Esophagus mucosa (tissue), 1 donor: Measurements from ENCODE around the gene MBD3. TPM values are rescaled to one million over a fixed set of nuclear protein-coding genes. Genes with fewer than 3 reads are reported as not detected.
"Not testable (repeated sequence)": the region's sequence is repeated elsewhere in the genome, so short reads cannot be mapped to it uniquely, and the experiment has no call there.

Source experiments
- ATAC-seq: fragments of 200-7000 bp; cut with Tn5 transposase; one replicate; pipeline ENCODE4 v1.9.1; 2020
- total RNA-seq: library from RNA; stranded (reverse); gene quantifications from one replicate; pipeline ENCODE4 v1.2.4, GENCODE V29; 2023
- donor health status: DM: yes; HTN: yes; CAD: no.

The MBD3 gene, protein sequence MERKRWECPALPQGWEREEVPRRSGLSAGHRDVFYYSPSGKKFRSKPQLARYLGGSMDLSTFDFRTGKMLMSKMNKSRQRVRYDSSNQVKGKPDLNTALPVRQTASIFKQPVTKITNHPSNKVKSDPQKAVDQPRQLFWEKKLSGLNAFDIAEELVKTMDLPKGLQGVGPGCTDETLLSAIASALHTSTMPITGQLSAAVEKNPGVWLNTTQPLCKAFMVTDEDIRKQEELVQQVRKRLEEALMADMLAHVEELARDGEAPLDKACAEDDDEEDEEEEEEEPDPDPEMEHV
- total RNA-seq: 44.2 TPM

DNA sequence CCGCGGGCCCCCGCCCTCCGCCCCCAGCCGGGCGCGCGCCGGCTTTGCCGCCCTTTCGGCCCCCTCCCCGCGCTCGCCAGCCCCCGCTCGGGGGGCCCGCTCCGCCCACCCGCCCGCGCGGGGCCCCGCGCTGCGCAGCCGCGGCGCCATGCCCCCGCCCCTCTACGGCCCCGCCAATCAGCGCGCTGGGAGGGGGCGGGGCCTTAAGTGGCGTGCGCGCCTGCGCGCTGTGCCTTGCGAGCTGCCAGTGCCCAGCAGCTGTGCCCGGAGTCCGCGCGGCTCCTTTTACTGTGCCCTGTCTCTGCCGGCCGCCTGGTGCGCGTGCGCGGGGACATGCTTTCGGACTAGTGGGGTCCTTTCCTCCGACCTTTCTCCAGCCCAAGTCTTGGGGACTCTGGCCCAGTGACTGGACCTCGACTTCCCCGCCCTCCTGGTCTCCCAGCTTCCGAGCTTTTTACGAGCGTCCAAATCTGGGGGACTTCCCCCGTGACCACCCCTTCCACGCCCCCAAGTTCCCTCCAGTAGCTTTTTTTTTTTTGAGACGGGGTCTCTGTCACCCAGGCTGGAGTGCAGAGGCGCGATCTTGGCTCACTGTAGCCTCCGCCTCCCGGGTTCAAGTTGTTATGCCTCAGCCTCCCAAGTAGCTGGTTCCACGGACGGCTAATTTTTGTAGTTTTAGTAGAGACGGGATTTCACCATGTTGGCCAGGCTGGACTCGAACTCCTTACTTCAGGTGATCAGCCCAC is at the start of gene MBD3:
Gene MBD3, minus strand, starts transcription at position 111 of the 746 bp plus-strand sequence. CDS start 234 bp downstream, outside the sequence.
- peak; percentile 90 for ATAC-seq

DNA sequence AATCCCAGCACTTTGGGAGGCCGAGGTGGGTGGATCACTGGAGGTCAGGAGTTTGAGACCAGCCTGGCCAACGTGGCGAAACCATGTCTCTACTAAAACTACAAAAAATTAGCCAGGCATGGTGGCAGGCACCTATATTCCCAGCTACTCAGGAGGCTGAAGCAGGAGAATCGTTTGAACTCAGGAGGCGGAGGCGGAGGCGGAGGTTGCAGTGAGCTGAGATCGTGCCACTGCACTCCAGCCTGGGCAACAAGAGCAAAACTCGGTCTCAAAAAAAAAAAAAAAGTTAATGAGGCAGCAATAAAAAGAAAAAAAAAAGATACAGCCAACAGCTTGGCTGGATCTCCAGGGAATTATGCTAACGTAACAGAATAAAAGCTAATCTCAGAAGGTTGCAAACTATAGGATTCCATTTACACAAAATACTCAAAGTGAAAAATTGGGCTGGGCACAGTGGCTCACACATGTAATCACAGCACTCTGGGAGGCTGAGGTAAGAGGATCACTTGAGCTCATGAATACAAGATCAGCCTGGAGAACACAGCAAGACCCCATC is 48.3 kb upstream of the MBD3 start:
- ATAC-seq: not testable (repeated sequence)

DNA sequence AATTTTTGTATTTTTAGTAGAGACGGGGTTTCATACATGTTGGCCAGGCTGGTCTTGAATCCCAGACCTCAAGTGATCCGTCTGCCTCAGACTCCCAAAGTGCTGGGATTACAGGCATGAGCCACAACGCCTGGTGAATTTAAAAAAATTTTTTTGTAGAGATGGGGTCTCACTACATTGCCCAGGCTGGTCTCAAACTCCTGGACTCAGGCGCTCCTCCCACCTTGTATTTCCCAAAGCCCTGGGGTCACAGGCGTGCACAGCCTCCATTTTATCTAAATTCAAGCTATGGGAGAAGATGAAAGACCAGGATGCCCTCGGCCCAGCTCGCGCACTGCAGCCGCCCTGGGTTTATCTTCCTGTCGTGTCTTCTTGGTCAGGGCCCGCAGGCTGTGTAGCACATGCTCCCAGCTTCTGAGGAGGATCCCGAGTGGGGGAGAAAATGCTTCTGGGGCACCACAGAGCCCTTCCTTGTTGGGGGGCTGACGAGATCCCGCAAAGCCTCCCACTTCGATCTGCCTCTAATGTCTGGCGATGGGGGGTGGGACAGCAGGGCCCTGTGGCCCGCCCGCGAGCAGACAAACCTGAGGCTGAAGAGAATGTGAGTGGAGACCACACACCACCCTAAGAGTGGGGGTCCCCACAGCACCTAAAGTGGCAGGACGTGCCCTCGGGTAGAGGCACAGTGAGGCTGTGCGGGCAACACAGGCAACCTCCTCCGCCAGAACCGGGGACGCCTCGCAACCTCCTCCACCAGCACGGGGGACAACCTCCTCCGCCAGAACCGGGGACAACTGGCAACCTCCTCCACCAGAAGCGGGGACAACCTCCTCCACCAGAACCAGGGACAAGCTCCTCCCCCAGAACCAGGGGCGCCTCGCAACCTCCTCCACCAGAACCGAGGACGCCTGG is 43.9 kb upstream of the MBD3 start:
- ATAC-seq: no peak

DNA sequence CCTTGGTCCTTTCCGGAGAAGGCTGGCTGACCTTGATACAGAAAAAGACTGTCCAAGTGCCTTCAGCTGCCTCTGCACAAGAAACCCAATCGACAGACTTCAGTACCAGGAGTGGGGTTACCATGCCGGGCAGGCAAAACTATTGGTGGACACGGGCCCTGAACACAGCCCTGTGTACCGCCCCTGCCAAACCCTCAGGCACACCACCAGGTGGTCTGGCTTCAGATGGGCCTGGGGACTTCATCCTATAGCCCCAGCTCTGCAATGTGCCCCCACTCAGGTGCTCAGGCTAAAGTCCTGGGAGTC is 42.2 kb upstream of the MBD3 start:
- no peak for ATAC-seq

DNA sequence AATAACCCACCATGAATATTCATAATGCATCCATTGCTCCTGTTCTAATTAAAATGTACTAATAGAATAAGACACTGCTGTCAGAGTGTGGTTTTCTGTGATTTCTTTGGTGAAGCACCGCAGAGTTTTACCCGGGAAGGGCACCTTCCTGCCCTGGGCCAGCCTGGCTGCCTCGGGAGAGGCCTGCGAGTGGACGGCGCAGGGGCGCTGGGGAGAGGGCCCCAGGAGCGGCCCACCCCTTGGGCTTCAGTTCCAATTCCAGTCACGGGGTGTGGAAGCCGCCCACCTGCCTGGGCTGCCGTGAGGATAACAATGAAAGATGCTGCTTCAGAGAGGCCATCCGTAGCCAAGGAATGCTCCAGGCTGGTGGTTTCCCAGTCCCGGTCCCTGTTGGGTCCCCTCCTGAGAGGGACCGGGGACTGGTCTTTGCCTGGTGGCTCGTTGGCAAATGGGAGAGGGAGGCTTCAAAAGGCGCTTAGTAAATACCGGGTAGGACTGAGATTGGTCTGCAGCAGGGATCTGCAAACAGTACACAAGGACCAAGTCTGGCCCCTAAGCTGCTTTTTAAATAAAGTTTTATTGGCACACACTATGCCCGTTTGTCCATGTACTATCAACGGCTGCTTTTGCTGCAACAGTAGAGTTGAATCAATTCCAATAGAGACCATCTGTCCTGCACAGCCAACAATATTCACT is 41.7 kb upstream of the MBD3 start:
- no peak for ATAC-seq

DNA sequence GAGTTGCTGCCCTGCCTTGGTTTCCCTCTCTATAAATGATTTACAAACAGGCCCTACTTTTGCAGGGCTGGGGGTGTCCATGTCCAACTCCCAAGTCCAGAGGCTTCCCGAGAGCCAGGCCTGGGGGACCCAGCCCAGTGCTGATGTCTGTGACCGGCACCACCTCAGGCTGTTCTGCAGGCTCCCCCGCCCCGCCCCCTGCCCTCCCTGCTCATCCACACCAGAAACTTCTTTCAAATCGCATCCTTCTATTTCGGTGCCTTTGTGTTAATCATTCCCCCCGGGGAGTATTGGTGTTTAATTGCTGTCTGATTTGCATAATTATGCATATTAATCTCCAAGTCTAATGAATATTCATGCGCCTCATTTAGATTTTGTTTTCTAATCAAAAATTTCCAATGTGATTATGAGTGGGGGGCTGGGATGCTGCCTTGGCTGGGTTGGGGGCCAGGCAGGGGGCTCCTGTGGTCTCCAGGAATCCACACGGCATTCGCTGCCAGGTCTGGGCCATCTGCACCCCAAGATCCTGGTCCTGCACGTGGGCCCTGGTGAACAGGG is 40.7 kb upstream of the MBD3 start:
- ATAC-seq: no peak

DNA sequence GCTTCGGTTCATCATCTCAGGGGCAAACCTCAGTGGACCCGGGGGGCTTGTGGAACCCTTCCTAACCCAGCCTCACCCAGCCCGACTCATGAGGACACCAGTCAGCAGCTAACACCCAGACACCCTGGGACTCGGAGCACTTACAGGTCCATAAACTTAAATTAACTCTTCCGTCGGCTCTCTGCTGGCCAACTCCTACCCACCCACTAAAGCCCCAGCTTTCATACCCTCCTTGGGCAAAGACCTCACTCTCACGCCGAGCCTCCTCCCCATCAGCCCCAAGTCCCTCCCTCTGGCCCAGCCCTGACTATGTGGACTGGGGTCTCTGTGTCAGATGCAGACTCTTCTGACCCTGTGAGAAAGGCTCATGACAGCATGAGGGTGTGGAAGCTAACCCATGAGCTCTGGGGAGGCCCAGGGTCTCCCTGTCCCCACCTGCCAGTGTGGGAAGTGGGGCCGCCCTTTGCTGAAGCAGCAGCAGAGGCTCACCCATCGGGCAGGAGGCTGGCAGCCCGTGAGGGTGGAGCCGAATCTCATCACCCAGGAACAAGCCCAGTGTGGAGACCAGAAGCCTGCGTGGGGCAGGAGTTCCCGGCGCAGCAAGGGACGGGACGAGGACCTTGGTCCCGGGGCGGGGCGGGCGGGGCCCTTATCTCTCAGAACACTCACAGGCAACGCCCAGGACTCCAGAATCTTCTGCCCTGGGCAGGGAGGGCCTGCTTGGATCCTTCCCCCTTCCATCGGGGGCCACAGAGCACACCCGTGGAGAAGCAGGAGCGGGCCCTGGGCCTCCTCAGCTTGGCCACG is 40.0 kb upstream of the MBD3 start:
- ATAC-seq: no peak

DNA sequence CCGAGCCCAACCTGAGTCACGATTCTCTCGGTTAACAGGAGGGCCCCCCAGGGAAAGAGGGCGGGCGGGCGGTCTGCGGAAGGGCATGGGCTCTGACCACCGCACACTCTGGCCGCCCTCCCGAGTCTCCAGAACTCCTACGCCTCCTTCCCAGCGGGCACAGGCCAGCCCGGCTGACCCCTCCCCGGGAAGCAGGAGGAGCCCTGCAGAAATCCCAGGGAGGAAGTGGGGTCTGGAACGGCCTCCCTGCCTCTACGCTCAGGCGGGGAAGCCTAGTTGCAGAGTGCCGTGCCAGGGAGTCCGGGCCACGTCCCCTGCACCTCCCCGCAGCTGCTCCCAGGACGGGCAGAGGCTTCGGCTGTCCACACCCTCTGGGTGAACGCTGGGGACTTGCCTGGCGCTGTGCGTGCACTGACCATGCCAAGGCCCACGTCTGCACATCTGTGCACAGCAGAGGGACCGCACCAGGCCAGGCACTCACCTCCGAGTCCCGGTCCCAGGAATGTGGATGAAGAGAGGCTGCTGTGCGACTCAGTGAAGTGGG is 39.0 kb upstream of the MBD3 start:
- ATAC-seq: peak; percentile 31

DNA sequence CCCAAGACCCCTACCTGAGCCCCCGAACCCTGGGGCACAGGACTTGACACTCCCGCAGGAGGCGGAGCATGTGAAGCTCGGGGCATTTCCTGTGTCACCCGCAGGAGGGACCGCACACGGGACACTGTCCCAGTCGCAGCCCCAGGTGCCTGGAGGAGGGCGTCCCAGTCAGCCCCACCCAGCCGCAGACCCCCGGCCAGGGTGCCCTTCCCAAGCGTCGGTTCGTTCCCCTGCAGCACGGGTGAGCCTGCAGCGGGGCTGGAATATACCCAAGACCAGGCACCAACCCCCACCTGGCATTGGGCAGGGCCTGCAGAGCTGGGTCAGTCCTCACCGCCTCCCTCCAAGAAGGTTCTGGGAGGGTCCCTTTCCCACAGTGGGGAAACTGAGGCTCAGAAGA is 38.1 kb upstream of the MBD3 start:
- no peak for ATAC-seq

DNA sequence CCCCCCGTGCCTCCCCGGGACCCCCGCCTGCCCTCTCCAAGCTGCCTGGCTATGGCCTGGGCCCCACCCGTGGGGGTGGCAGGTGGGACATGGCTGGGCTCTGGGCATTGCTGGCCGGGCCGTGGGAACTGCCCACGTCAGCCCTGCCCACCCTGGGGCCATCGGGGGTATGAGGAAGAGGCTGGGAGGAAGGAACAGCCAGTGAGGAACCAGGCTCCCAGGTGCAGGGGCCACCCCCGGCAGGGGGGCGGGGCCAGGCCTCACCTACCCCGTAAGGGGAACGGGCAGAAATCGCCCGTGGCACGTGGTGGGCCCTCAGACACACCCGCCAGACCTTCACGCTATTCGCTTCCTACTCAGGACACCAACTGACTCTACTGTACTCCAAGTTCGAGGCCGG is 37.3 kb upstream of the MBD3 start:
- no peak for ATAC-seq

DNA sequence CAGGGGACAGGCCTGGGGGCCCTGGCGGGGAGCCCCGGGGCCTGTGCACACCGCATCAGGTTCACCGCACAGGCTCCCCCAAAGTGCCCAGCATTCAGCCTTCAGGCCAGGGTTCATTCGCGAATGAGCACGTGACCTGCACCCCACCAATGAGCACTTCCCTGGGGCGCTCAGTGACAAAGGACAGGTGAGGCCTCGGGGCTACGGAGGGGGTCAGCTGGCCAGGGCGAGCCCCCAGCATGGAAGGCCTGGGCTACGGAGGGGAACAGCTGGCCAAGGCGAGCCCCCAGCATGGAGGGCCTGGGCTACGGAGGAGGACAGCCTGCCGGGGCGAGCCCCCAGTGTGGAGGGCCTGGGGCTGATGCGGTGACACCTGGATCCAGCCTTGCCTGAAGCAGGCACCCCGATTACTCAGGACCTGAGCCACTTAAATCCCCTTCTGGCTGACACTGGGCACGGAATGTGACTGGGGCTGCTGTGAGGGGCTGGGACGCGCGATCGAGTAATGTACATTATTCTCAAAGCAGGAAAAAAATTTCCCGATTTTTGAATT is 36.7 kb upstream of the MBD3 start:
- no peak for ATAC-seq

DNA sequence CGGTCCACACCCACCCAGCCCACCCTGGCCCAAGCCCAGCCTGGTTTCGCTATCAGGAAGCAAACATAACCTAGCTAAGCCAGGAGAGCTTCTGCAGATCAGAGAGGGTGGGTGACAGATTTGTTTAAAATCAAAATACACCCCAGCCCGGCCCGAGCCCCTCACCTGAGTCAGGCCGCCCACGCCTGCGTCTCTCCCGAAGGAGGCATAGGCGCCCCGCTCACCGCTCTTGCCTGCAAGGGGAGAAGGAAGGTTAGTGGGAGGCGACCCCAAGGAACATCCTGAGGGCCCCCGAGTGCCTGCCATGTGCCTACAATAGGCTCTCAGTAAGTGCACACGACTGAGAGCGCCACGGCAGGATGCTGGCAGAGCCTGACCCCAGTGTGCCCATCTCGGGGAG is 34.5 kb upstream of the MBD3 start:
- no peak for ATAC-seq

DNA sequence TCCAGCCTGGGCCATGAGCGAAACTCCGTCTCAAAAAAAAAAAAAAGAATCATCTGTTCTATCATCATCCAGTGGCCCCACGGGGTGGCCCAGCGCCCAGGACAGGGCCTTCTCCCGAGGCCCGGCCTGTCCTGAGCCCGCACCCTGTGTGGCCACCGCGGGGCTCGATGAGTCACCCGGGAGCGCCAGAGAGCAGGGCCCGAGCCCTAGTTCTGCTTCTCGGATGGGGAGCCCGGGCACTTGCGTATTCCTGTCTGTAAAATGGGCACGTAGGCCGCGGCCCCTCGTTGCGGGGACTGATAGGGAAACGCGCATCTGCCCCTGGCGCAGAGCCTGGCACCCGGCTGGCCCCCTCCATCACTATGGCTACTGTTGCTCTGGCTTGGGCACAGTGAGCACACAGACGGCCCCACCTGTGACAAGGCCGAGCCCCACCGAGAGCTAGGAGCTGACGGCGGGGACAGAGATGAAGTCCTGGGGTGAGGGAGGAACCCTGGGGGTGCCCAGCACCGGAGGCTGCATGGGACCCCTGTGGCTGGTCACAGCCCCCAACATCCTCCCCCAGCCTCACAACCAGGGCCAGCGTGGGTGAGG is 33.8 kb upstream of the MBD3 start:
- no peak for ATAC-seq

DNA sequence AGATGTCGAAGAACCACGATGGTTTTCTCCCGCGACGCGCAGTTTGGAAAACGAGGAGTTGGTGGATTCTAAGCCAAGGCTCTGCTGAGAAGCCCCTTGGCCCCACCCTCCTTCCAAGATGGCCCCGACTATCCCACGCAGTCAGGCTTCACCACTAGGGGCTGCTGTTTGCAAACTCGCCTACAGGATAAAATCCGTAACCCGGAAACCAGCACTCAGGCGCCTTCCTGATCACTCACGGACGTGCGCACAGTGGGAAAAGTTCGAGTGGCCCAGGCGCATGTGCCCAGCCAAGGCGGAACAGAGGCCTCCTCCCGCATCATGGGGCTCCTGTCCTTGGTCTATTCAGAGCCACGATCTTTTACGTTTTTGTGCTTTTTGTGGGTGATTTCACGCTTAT is 31.8 kb upstream of the MBD3 start:
- ATAC-seq: peak; percentile 33

DNA sequence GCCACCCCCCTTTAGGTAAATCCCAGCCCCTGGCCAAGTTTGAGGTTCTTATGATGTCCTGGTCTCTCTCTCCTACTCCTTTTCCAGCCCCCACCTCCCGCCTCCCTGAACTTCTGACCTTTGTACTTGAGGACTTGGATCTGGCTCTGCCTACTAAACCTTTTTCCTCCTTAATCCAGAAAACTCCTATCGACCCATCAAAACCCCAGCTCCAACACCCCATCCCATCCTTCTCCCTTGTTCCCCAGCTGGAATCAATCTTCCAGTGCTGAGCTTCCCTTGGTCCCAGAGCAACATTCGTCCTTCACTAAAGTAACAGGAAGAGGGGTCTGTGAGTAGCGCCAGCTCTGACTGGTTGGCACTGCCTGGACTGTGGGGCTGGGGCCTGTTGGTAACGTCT is 29.9 kb upstream of the MBD3 start:
- no peak for ATAC-seq

DNA sequence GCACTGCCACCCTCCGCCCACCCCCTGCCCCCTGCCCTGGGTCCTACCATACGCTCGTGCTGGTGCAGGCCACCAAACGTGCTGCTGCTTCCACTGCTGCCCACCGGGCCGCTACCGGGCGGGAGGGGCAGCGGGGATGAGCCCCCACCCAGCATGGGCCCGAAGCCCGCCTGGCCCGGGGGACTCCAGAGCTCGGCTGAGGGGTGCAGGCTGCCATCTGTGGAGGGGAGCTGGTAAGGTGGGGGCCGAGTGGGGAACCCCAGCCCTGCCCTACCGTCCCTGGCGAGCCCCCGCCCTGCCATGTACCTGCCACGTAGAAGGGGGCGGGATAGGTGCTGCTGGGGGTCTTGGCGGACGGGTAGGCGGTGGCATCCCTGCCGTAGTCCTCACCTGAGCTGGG is 29.3 kb upstream of the MBD3 start:
- ATAC-seq: no peak

DNA sequence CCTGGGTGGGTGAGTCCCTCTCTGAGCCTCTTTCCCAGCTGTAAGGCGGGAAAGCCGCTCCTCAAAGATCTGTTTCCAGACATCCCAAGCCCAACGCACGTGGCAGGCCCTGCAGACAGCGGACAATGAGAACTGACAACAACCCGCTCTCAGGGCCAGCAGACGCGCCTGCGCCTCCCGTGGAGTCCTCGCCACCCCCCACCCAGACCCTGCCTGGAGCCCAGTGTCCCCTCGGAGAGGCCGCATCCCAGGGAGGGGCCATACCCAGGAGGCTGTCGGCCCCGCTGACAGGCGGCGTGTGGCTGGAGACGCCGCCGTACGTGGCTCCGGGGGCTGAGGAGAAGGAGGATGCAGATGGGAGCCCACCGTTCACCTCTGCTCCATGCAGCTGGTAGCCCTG is 28.9 kb upstream of the MBD3 start:
- ATAC-seq: no peak

DNA sequence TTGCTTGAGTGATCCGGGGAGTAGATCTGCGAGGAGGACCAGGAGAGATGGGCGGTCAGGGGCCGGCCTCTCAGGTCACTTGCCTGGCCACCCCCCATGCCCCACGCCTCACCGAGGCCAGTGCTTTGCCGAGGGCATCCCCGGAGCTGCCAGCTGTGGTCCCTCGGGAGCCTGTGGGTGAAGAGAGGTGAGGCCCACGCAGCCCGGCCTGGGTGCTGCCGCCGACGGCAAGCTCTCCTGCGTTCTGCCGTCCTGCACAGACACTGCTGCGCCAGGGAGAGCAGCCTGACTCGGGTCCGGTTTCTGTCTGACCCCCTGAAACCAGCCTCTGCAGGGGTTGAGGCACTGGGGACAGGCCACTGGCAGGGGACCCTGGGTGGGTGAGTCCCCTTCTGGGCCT is 28.4 kb upstream of the MBD3 start:
- ATAC-seq: no peak

DNA sequence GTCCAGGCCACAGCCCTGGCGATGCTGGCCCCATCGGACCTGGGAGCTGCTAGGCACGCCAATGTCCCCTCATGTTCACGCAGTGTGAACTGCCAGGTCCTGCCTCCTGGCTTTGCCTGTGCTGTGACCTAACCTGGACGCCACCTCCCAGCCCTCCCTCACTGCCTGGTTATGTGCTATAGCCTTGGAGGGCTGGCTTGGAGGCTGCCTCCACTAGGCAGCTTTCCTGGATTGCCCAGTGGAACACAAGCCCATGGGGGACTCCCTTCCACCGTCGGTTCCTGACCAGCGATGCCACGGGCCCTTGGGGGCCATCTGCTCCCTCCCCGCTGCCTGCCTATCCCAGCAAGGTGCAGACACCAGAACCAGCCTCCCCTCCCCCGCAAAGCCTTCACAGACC is 27.8 kb upstream of the MBD3 start:
- ATAC-seq: no peak

DNA sequence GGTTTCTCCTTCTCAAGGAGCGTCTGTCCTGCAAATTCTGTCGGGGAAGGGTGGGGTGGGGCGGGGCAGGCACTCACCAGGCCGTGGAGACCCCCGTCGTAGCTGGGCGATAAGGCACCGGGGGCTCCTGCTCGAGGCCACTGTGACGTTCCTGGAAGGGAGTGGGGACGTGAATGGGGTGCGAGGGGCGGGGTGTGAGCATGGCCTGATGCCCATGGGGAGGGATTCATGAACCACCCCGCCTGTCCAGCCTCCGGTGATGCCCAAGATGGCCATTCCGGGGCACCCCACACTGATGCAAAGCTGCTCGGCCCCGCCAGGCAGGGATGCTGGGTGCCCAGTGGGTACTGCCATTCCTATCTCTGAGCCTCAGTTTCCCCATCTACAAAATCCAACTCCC is 27.0 kb upstream of the MBD3 start:
- no peak for ATAC-seq
